Astrocyte (in vitro differentiated cells and primary cell): Measurements from ENCODE around the gene UBL3. TPM values are rescaled to one million over a fixed set of nuclear protein-coding genes. Genes with fewer than 3 reads are reported as not detected.

Source experiments
- DNase-seq: peaks from one replicate; pipeline ENCODE4 v3.0.0-alpha.2; 2010; ENCODE audit warnings: low read depth
- FAIRE-seq: peaks from 2 replicates; lab custom pipeline; 2011; peaks lifted over from hg19 to GRCh38; lab: Jason Lieb, UNC
- H2AFZ ChIP-seq: 2 replicates; pipeline ENCODE4 v1.6.0; 2012; ENCODE audit warnings: low read depth, low read length, inconsistent platforms
- H3K27ac ChIP-seq: 2 replicates; pipeline ENCODE4 v1.5.1; 2011; ENCODE audit warnings: low read depth, low read length, inconsistent platforms
- H3K27me3 ChIP-seq: 2 replicates; pipeline ENCODE4 v1.6.0; 2011; ENCODE audit warnings: low read length, inconsistent platforms; ENCODE audit not compliant: insufficient read depth
- H3K36me3 ChIP-seq: 2 replicates; pipeline ENCODE4 v1.5.1; 2011; ENCODE audit warnings: low read length, inconsistent platforms; ENCODE audit not compliant: insufficient read depth
- H3K4me1 ChIP-seq: 2 replicates; pipeline ENCODE4 v1.5.1; 2011; ENCODE audit warnings: low read length, inconsistent platforms; ENCODE audit not compliant: insufficient read depth
- H3K4me2 ChIP-seq: 2 replicates; pipeline ENCODE4 v1.6.0; 2012; ENCODE audit warnings: low read length, inconsistent platforms
- H3K4me3 ChIP-seq: 2 replicates; pipeline ENCODE4 v1.5.1; 2011; ENCODE audit warnings: low read depth, mild to moderate bottlenecking, low read length, inconsistent platforms; ENCODE audit not compliant: insufficient read depth
- H3K79me2 ChIP-seq: 2 replicates; pipeline ENCODE4 v1.6.0; 2012; ENCODE audit warnings: mild to moderate bottlenecking, low read length, inconsistent platforms; ENCODE audit not compliant: insufficient read depth
- H3K9ac ChIP-seq: 2 replicates; pipeline ENCODE4 v1.6.0; 2012; ENCODE audit warnings: mild to moderate bottlenecking, low read length, inconsistent platforms
- H3K9me3 ChIP-seq: 2 replicates; pipeline ENCODE4 v1.5.1; 2012; ENCODE audit warnings: low read depth, mild to moderate bottlenecking, low read length, inconsistent platforms; ENCODE audit not compliant: insufficient read depth
- H4K20me1 ChIP-seq: 2 replicates; pipeline ENCODE4 v1.6.0; 2012; ENCODE audit warnings: low read length, inconsistent platforms; ENCODE audit not compliant: insufficient read depth
- H3K27ac Mint-ChIP-seq: one replicate; pipeline ENCODE4 v1.8.0; 2021; ENCODE audit warnings: mild to moderate bottlenecking, mixed read lengths; ENCODE audit not compliant: unreplicated experiment
- H3K27me3 Mint-ChIP-seq: one replicate; pipeline ENCODE4 v1.8.0; 2021; ENCODE audit warnings: low read depth, mixed read lengths; ENCODE audit not compliant: unreplicated experiment
- H3K36me3 Mint-ChIP-seq: one replicate; pipeline ENCODE4 v1.8.0; 2021; ENCODE audit warnings: low read depth, mixed read lengths; ENCODE audit not compliant: unreplicated experiment
- H3K4me1 Mint-ChIP-seq: one replicate; pipeline ENCODE4 v1.8.0; 2021; ENCODE audit warnings: low read depth, mixed read lengths; ENCODE audit not compliant: unreplicated experiment
- H3K4me3 Mint-ChIP-seq: one replicate; pipeline ENCODE4 v1.8.0; 2021; ENCODE audit warnings: mild to moderate bottlenecking, moderate library complexity, mixed read lengths; ENCODE audit not compliant: unreplicated experiment
- H3K9me3 Mint-ChIP-seq: one replicate; pipeline ENCODE4 v1.8.0; 2021; ENCODE audit warnings: mild to moderate bottlenecking, mixed read lengths; ENCODE audit not compliant: unreplicated experiment
- EZH2 ChIP-seq: IDR thresholded peaks from 2 replicates; pipeline ENCODE4 v1.6.1; 2012; ENCODE audit warnings: mild to moderate bottlenecking, low read length, inconsistent platforms; ENCODE audit not compliant: insufficient read depth
- total RNA-seq: library from RNA; stranded (reverse); gene quantifications from 2 replicates; pipeline ENCODE4 v1.2.1, GENCODE V29; 2021
- TF ChIP-seq, protein P1 (sequence below): IDR thresholded peaks from 2 replicates; pipeline ENCODE4 v1.5.1; 2011; ENCODE audit warnings: low read depth, mild to moderate bottlenecking, inconsistent platforms, low read length, moderate library complexity; ENCODE audit not compliant: insufficient read depth

The UBL3 gene
- total RNA-seq, 1 donor from 2014 or later = 48.5 TPM

DNA sequence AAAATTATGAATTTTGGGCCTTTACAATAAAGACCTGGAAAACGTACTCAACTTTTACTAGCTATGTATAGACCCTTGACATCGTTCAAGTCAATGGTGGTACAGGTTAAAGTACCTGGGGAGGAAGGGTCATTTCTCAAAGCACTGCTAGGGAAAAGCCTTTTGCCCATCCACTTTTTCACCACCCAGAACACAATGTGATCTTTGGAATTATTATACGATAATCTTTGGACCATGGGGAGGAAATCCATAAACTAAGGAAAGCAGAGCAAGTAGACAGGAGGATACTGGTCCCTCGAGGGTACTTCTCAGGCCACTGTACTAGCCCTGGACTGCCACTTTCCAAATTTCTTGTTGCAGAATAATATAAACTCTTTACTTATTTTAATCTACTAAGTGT is 39.5 kb downstream of the UBL3 start:
- Histone ChIP-seq H4K20me1 (peaks cover 72% of the 10 kb centered on the region), H2AFZ (no peak overlapping the region), H3K79me2 (peaks cover 91% of the 10 kb centered on the region), H3K9me3 (no peaks in the 10 kb centered on the region), H3K4me2 (no peak overlapping the region), H3K9ac (no peak overlapping the region), H3K36me3 (no peaks in the 10 kb centered on the region), H3K4me3 (no peak overlapping the region), H3K4me1 (no peaks in the 10 kb centered on the region), H3K27ac (no peak overlapping the region), H3K27me3 (no peaks in the 10 kb centered on the region)
- Mint-ChIP-seq H3K27me3 (no peaks in the 10 kb centered on the region), H3K4me1 (peaks cover 22% of the 10 kb centered on the region), H3K36me3 (no peaks in the 10 kb centered on the region), H3K9me3 (peaks cover 1% of the 10 kb centered on the region), H3K27ac (no peak overlapping the region), H3K4me3 (no peak overlapping the region)
- no peak for TF ChIP-seq EZH2
- TF ChIP-seq, protein P1, sequence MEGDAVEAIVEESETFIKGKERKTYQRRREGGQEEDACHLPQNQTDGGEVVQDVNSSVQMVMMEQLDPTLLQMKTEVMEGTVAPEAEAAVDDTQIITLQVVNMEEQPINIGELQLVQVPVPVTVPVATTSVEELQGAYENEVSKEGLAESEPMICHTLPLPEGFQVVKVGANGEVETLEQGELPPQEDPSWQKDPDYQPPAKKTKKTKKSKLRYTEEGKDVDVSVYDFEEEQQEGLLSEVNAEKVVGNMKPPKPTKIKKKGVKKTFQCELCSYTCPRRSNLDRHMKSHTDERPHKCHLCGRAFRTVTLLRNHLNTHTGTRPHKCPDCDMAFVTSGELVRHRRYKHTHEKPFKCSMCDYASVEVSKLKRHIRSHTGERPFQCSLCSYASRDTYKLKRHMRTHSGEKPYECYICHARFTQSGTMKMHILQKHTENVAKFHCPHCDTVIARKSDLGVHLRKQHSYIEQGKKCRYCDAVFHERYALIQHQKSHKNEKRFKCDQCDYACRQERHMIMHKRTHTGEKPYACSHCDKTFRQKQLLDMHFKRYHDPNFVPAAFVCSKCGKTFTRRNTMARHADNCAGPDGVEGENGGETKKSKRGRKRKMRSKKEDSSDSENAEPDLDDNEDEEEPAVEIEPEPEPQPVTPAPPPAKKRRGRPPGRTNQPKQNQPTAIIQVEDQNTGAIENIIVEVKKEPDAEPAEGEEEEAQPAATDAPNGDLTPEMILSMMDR = no peak
- FAIRE-seq = no peak
- no peak for DNase-seq

GRCh38 chr13:29810145-29810742 is 40.2 kb downstream of the UBL3 start:
- H3K9ac ChIP-seq = no peak overlapping the region

GRCh38 chr13:29808264-29808663 is 42.2 kb downstream of the UBL3 start:
- no peak overlapping the region for H3K4me3 Mint-ChIP-seq
- Histone ChIP-seq H4K20me1 (peaks cover 72% of the 10 kb centered on the region), H3K27ac (no peak overlapping the region), H3K27me3 (no peaks in the 10 kb centered on the region), H3K4me3 (no peak overlapping the region), H3K79me2 (peaks cover 90% of the 10 kb centered on the region), H2AFZ (no peak overlapping the region), H3K4me2 (no peak overlapping the region), H3K36me3 (no peaks in the 10 kb centered on the region), H3K9me3 (no peaks in the 10 kb centered on the region), H3K9ac (no peak overlapping the region), H3K4me1 (no peaks in the 10 kb centered on the region)
- H3K4me1 Mint-ChIP-seq = peaks cover 22% of the 10 kb centered on the region
- no peak overlapping the region for H3K27ac Mint-ChIP-seq
- H3K27me3 Mint-ChIP-seq = no peaks in the 10 kb centered on the region
- H3K36me3 Mint-ChIP-seq = no peaks in the 10 kb centered on the region
- FAIRE-seq (no peak), DNase-seq (no peak)
- TF ChIP-seq, protein P1 = no peak
- no peak for TF ChIP-seq EZH2
- peaks cover 1% of the 10 kb centered on the region for H3K9me3 Mint-ChIP-seq

More at GRCh38 chr13:29810145-29810742, 40.2 kb downstream of the UBL3 start:
- Histone ChIP-seq H3K27ac (no peak overlapping the region), H3K4me3 (no peak overlapping the region), H3K79me2 (peaks cover 90% of the 10 kb centered on the region), H3K27me3 (no peaks in the 10 kb centered on the region), H3K36me3 (no peaks in the 10 kb centered on the region), H3K9me3 (no peaks in the 10 kb centered on the region), H3K4me1 (no peaks in the 10 kb centered on the region), H4K20me1 (peaks cover 68% of the 10 kb centered on the region), H2AFZ (no peak overlapping the region), H3K4me2 (no peak overlapping the region)
- no peaks in the 10 kb centered on the region for H3K27me3 Mint-ChIP-seq
- H3K4me3 Mint-ChIP-seq = no peak overlapping the region
- no peak for TF ChIP-seq EZH2
- TF ChIP-seq, protein P1 = no peak
- DNase-seq (peak; percentile 52), FAIRE-seq (no peak)
- peaks cover 22% of the 10 kb centered on the region for H3K4me1 Mint-ChIP-seq
- H3K9me3 Mint-ChIP-seq = peaks cover 1% of the 10 kb centered on the region
- no peaks in the 10 kb centered on the region for H3K36me3 Mint-ChIP-seq
- H3K27ac Mint-ChIP-seq = no peak overlapping the region
